ENCODE results near the gene PRG3. TPM values are rescaled to one million over a fixed set of nuclear protein-coding genes. Genes with fewer than 3 reads are reported as not detected.

PRG3 gene
- total and polyA plus RNA-seq, 2 of the 13 experiments (the other 11 are each of a cell fraction or from before 2014, with no cell fraction given) = not detected

- TF ChIP-seq AHDC1 (CRISPR knock-in tag; IDR thresholded peaks at IDR 0.05; ENCODE audit: borderline replicate concordance) (no peak), ZNF672 (CRISPR knock-in tag; IDR thresholded peaks at IDR 0.05) (no peak), ZBTB25 (CRISPR knock-in tag; IDR thresholded peaks at IDR 0.05) (no peak), THRA (CRISPR knock-in tag; IDR thresholded peaks at IDR 0.05; ENCODE audit: borderline replicate concordance) (no peak), ZNF816 (CRISPR knock-in tag; IDR thresholded peaks at IDR 0.05; ENCODE audit: borderline replicate concordance) (no peak), FOXO4 (CRISPR knock-in tag; conservative IDR thresholded peaks at IDR 0.05) (no peak)
These were observed 37.2 kb upstream of the PRG3 start (continued) for GRCh38 chr11:57418131-57418530.

Measured in HepG2 (cell line).